ENCODE measurements around the gene OST4. TPM values are rescaled to one million over a fixed set of nuclear protein-coding genes. Genes with fewer than 3 reads are reported as not detected.

Gene OST4
- total RNA-seq, 1 experiment from 2014 or later = 172 TPM

- peak; percentile 41 for DNase-seq
- intact Hi-C loops (cut with micrococcal nuclease; ENCODE audit: unreplicated experiment) = no loop called here
- TF ChIP-seq CTCF (IDR thresholded peaks at IDR 0.05; ENCODE audit: unreplicated experiment) = peak; percentile 4
- H3K36me3 Mint-ChIP-seq (ENCODE audit: insufficient read depth, unreplicated experiment) = peaks cover 25% of the 10 kb centered on the region
- no peaks in the 10 kb centered on the region for H3K9me3 Mint-ChIP-seq (ENCODE audit: low read depth, unreplicated experiment)
- no TSS peak for BruUV-seq (replicated peaks)
- peak within 1 kb of the TSS; percentile 44 for H3K27ac Mint-ChIP-seq (ENCODE audit: unreplicated experiment)
- no peaks in the 10 kb centered on the region for H3K27me3 Mint-ChIP-seq (ENCODE audit: unreplicated experiment)
- peak within 1 kb of the TSS; percentile 82 for H3K4me3 Mint-ChIP-seq (ENCODE audit: low read depth, unreplicated experiment)
- H3K4me1 Mint-ChIP-seq (ENCODE audit: low read depth, unreplicated experiment) = peaks cover 7% of the 10 kb centered on the region
- CTCF ChIA-PET = interaction anchor here (0.7 to 2.7 kb wide), 7 partner anchors 53 to 206 kb away, joined by 3 to 10 read pairs (median 5); partner anchors contain the start of gene CAD
Measured at GRCh38 chr2:27086724-27087593, 15.5 kb upstream of the OST4 start, which contains the start of gene KHK. KHK (plus strand) TSS chr2:27086772; CDS start chr2:27087260, 488 bp downstream.

GRCh38 chr2:27086090-27086723 is 14.8 kb upstream of the OST4 start:
- CTCF ChIA-PET = interaction anchor here (1.0 to 2.7 kb wide), 6 partner anchors 69 to 240 kb away, joined by 3 to 10 read pairs (median 4); partner anchors contain the start of gene CAD
- DNase-seq = peak; percentile 98
- TF ChIP-seq CTCF (IDR thresholded peaks at IDR 0.05; ENCODE audit: unreplicated experiment) = peak; percentile 93
- Mint-ChIP-seq H3K4me1 (ENCODE audit: low read depth, unreplicated experiment) (peaks cover 12% of the 10 kb centered on the region), H3K36me3 (ENCODE audit: insufficient read depth, unreplicated experiment) (peaks cover 25% of the 10 kb centered on the region), H3K27me3 (ENCODE audit: unreplicated experiment) (no peaks in the 10 kb centered on the region), H3K4me3 (ENCODE audit: low read depth, unreplicated experiment) (peak overlapping the region; percentile 82), H3K27ac (ENCODE audit: unreplicated experiment) (peak overlapping the region; percentile 44), H3K9me3 (ENCODE audit: low read depth, unreplicated experiment) (no peaks in the 10 kb centered on the region)
- no TSS peak for BruUV-seq (replicated peaks)
- intact Hi-C loops (cut with micrococcal nuclease; ENCODE audit: unreplicated experiment) = no loop called here

GRCh38 chr2:27085673-27086089 is 14.2 kb upstream of the OST4 start:
- BruUV-seq (replicated peaks) = no TSS peak
- Mint-ChIP-seq H3K9me3 (ENCODE audit: low read depth, unreplicated experiment) (no peaks in the 10 kb centered on the region), H3K4me3 (ENCODE audit: low read depth, unreplicated experiment) (peak overlapping the region; percentile 82), H3K27me3 (ENCODE audit: unreplicated experiment) (no peaks in the 10 kb centered on the region), H3K4me1 (ENCODE audit: low read depth, unreplicated experiment) (peaks cover 17% of the 10 kb centered on the region), H3K27ac (ENCODE audit: unreplicated experiment) (no peak overlapping the region), H3K36me3 (ENCODE audit: insufficient read depth, unreplicated experiment) (peaks cover 25% of the 10 kb centered on the region)
- intact Hi-C loops (cut with micrococcal nuclease; ENCODE audit: unreplicated experiment) = no loop called here
- no peak for TF ChIP-seq CTCF (IDR thresholded peaks at IDR 0.05; ENCODE audit: unreplicated experiment)
- CTCF ChIA-PET = interaction anchor here (1.0 to 2.7 kb wide), 2 partner anchors 124 to 239 kb away, joined by 3 to 10 read pairs; no protein-coding TSS in a partner anchor
- DNase-seq = peak; percentile 61

- H3K4me1 Mint-ChIP-seq (ENCODE audit: low read depth, unreplicated experiment) = peaks cover 20% of the 10 kb centered on the region
- no peaks in the 10 kb centered on the region for H3K9me3 Mint-ChIP-seq (ENCODE audit: low read depth, unreplicated experiment)
- H3K27ac Mint-ChIP-seq (ENCODE audit: unreplicated experiment) = no peak overlapping the region
- no peaks in the 10 kb centered on the region for H3K27me3 Mint-ChIP-seq (ENCODE audit: unreplicated experiment)
- BruUV-seq (replicated peaks) = no TSS peak
- H3K4me3 Mint-ChIP-seq (ENCODE audit: low read depth, unreplicated experiment) = peak overlapping the region; percentile 82
- CTCF ChIA-PET = interaction anchor here (1.0 to 2.7 kb wide), 2 partner anchors 123 to 239 kb away, joined by 3 to 10 read pairs; no protein-coding TSS in a partner anchor
- H3K36me3 Mint-ChIP-seq (ENCODE audit: insufficient read depth, unreplicated experiment) = peaks cover 25% of the 10 kb centered on the region
- no peak for DNase-seq
- intact Hi-C loops (cut with micrococcal nuclease; ENCODE audit: unreplicated experiment) = no loop called here
- no peak for TF ChIP-seq CTCF (IDR thresholded peaks at IDR 0.05; ENCODE audit: unreplicated experiment)
Measured at GRCh38 chr2:27085062-27085672, 13.7 kb upstream of the OST4 start.
